ENCODE results near the gene STUM. TPM values are rescaled to one million over a fixed set of nuclear protein-coding genes. Genes with fewer than 3 reads are reported as not detected.

The STUM gene
- total RNA-seq, 1 donor from 2014 or later: not detected

GRCh38 chr1:226590614-226591013 lies 42.0 kb downstream of the STUM start:
- Histone ChIP-seq H2AFZ (replicated peaks) (no peak overlapping the region), H3K27me3 (no peaks in the 10 kb centered on the region), H3K79me2 (ENCODE audit: low read depth) (no peaks in the 10 kb centered on the region), H3K36me3 (no peaks in the 10 kb centered on the region), H3K9me3 (ENCODE audit: low read depth) (no peaks in the 10 kb centered on the region), H3K4me1 (peaks cover 6% of the 10 kb centered on the region), H3K27ac (no peak overlapping the region), H3K4me3 (no peak overlapping the region), H3F3A (ENCODE audit: low read depth) (no peaks in the 10 kb centered on the region), H3K9ac (no peak overlapping the region), H3K4me2 (no peak overlapping the region), H4K20me1 (ENCODE audit: low read depth) (no peaks in the 10 kb centered on the region)
- TF ChIP-seq EZH2phosphoT487 (IDR thresholded peaks at IDR 0.05) (no peak), CTCF (IDR thresholded peaks at IDR 0.05) (no peak), EZH2 (IDR thresholded peaks at IDR 0.05) (no peak)
- Mint-ChIP-seq H3K27me3 (ENCODE audit: insufficient read depth, low read depth) (peaks cover 14% of the 10 kb centered on the region), H3K36me3 (no peaks in the 10 kb centered on the region), H3K27ac (no peak overlapping the region), H3K4me3 (no peak overlapping the region), H3K4me1 (peaks cover 12% of the 10 kb centered on the region), H3K9me3 (peaks cover 4% of the 10 kb centered on the region)
- no peak for DNase-seq (ENCODE audit: low spot score)

GRCh38 chr1:226593541-226593940 lies 45.0 kb downstream of the STUM start:
- Histone ChIP-seq H4K20me1 (ENCODE audit: low read depth) (no peaks in the 10 kb centered on the region), H3K9me3 (ENCODE audit: low read depth) (no peaks in the 10 kb centered on the region), H3K4me2 (no peak overlapping the region), H3K27me3 (no peaks in the 10 kb centered on the region), H3F3A (ENCODE audit: low read depth) (no peaks in the 10 kb centered on the region), H2AFZ (replicated peaks) (no peak overlapping the region), H3K9ac (no peak overlapping the region), H3K27ac (no peak overlapping the region), H3K36me3 (no peaks in the 10 kb centered on the region), H3K4me3 (no peak overlapping the region), H3K79me2 (ENCODE audit: low read depth) (no peaks in the 10 kb centered on the region), H3K4me1 (peaks cover 6% of the 10 kb centered on the region)
- no peak overlapping the region for H3K27ac Mint-ChIP-seq
- peaks cover 14% of the 10 kb centered on the region for H3K4me1 Mint-ChIP-seq
- H3K9me3 Mint-ChIP-seq: peaks cover 4% of the 10 kb centered on the region
- peaks cover under 1% of the 10 kb centered on the region for H3K36me3 Mint-ChIP-seq
- no peak for DNase-seq (ENCODE audit: low spot score)
- no peak for TF ChIP-seq CTCF (IDR thresholded peaks at IDR 0.05)
- TF ChIP-seq EZH2 (IDR thresholded peaks at IDR 0.05): no peak
- no peak for TF ChIP-seq EZH2phosphoT487 (IDR thresholded peaks at IDR 0.05)
- H3K27me3 Mint-ChIP-seq (ENCODE audit: insufficient read depth, low read depth): peaks cover 17% of the 10 kb centered on the region
- H3K4me3 Mint-ChIP-seq: no peak overlapping the region

GRCh38 chr1:226596531-226597165 lies 48.1 kb downstream of the STUM start:
- Histone ChIP-seq H4K20me1 (ENCODE audit: low read depth) (no peaks in the 10 kb centered on the region), H3K4me2 (no peak overlapping the region), H3K79me2 (ENCODE audit: low read depth) (no peaks in the 10 kb centered on the region), H3K27ac (no peak overlapping the region), H3K4me1 (no peaks in the 10 kb centered on the region), H3K9me3 (ENCODE audit: low read depth) (no peaks in the 10 kb centered on the region), H3F3A (ENCODE audit: low read depth) (no peaks in the 10 kb centered on the region), H2AFZ (replicated peaks) (no peak overlapping the region), H3K27me3 (no peaks in the 10 kb centered on the region), H3K36me3 (no peaks in the 10 kb centered on the region), H3K9ac (no peak overlapping the region), H3K4me3 (no peak overlapping the region)
- peaks cover 4% of the 10 kb centered on the region for H3K9me3 Mint-ChIP-seq
- peaks cover 17% of the 10 kb centered on the region for H3K27me3 Mint-ChIP-seq (ENCODE audit: insufficient read depth, low read depth)
- H3K36me3 Mint-ChIP-seq: peaks cover 2% of the 10 kb centered on the region
- DNase-seq (ENCODE audit: low spot score): no peak
- peaks cover 7% of the 10 kb centered on the region for H3K4me1 Mint-ChIP-seq
- no peak overlapping the region for H3K27ac Mint-ChIP-seq
- no peak overlapping the region for H3K4me3 Mint-ChIP-seq
- TF ChIP-seq CTCF (IDR thresholded peaks at IDR 0.05) (no peak), EZH2 (IDR thresholded peaks at IDR 0.05) (no peak), EZH2phosphoT487 (IDR thresholded peaks at IDR 0.05) (no peak)

Measured in neural progenitor cell (in vitro differentiated cells).